ENCODE results near the gene CAMK2G.

The CAMK2G gene

DNA sequence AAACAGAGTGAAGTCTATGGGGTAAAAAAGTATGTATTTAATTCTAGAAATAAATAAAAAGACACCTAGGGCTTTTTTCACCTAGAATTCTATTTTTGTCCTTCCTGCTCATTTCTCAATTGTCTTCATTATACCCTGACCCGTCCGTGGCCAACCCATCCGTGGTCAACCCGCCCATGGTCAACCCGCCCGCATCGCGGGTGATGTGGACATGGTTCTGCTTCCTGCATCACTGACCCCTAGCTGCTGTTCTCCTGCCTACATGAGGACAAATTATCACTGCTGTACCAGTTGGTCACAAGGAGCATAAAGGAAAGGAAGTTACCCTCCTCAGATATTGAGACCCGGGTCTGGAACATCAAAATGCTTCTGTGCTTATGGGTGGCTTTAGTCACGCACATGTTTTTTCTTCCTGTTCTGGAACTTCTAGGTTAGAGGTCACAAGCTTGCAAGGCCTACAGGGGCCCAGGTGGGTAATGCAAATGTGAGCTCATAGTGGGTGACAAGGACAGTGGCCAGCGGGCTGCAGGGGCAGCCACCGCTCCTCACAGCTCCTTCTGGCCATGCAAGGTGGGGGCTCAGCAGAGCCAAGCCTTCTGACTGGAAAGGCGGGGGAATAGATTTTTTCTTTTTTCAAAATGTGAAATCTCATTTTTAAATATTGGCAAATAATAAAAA, 15.5 kb downstream of the CAMK2G start:
- Histone ChIP-seq H3K23ac (ENCODE audit: low read length) (no peak overlapping the region), H2BK5ac (ENCODE audit: low read depth, low read length, poor library complexity) (no peak overlapping the region), H3K79me1 (ENCODE audit: low read length) (no peaks in the 10 kb centered on the region), H2BK120ac (ENCODE audit: insufficient read depth, low read length, poor library complexity) (no peak overlapping the region), H3K4me2 (ENCODE audit: low read length) (no peak overlapping the region), H3K18ac (ENCODE audit: low read length) (no peak overlapping the region), H3K27ac (ENCODE audit: low read depth, low read length) (no peak overlapping the region), H4K8ac (ENCODE audit: low read depth, low read length) (no peak overlapping the region), H3K79me2 (ENCODE audit: control insufficient read depth, insufficient read depth, low read length, poor library complexity) (no peaks in the 10 kb centered on the region), H3K14ac (ENCODE audit: low read length) (no peak overlapping the region), H4K91ac (ENCODE audit: low read depth, low read length) (no peak overlapping the region), H2AFZ (ENCODE audit: insufficient read depth, low read length, poor library complexity) (no peak overlapping the region), H3K36me3 (ENCODE audit: control insufficient read depth in 1 of 2, insufficient read depth in 2 of 2, low read length in 2 of 2) (peaks cover 28 to 36% of the 10 kb centered on the region in 2 experiments), H3K4ac (ENCODE audit: low read depth, low read length) (no peak overlapping the region), H3K4me3 (ENCODE audit: low read depth, low read length) (no peak overlapping the region), H2AK5ac (ENCODE audit: low read length) (no peak overlapping the region), H2BK12ac (ENCODE audit: low read length) (no peak overlapping the region), H3K9me3 (ENCODE audit: insufficient read depth, low read depth, low read length) (no peaks in the 10 kb centered on the region), H4K12ac (ENCODE audit: low read depth, low read length) (no peak overlapping the region), H3K27me3 (ENCODE audit: insufficient read depth, low read length) (no peaks in the 10 kb centered on the region), H3K9ac (ENCODE audit: low read length) (no peak overlapping the region), H3K4me1 (ENCODE audit: control insufficient read depth in 1 of 2, insufficient read depth in 2 of 2, low read length in 2 of 2) (no peaks in the 10 kb centered on the region)
- no peak for DNase-seq
- no CpG with 5 or more reads among the region's 13 CpGs for WGBS (ENCODE audit: extremely low coverage, insufficient coverage, insufficient read length)

- Histone ChIP-seq H3K9me3 (ENCODE audit: insufficient read depth, low read depth, low read length) (no peaks in the 10 kb centered on the region), H2BK120ac (ENCODE audit: insufficient read depth, low read length, poor library complexity) (no peak overlapping the region), H3K18ac (ENCODE audit: low read length) (no peak overlapping the region), H2AK5ac (ENCODE audit: low read length) (no peak overlapping the region), H4K12ac (ENCODE audit: low read depth, low read length) (no peak overlapping the region), H3K23ac (ENCODE audit: low read length) (no peak overlapping the region), H3K9ac (ENCODE audit: low read length) (no peak overlapping the region), H2BK12ac (ENCODE audit: low read length) (no peak overlapping the region), H2BK5ac (ENCODE audit: low read depth, low read length, poor library complexity) (no peak overlapping the region), H3K27me3 (ENCODE audit: insufficient read depth, low read length) (no peaks in the 10 kb centered on the region), H3K4me1 (ENCODE audit: control insufficient read depth in 1 of 2, insufficient read depth in 2 of 2, low read length in 2 of 2) (no peaks in the 10 kb centered on the region), H3K36me3 (ENCODE audit: control insufficient read depth in 1 of 2, insufficient read depth in 2 of 2, low read length in 2 of 2) (peaks cover 31 to 39% of the 10 kb centered on the region in 2 experiments), H3K4me2 (ENCODE audit: low read length) (no peak overlapping the region), H3K14ac (ENCODE audit: low read length) (no peak overlapping the region), H3K4me3 (ENCODE audit: low read depth, low read length) (no peak overlapping the region), H3K79me1 (ENCODE audit: low read length) (no peaks in the 10 kb centered on the region), H3K27ac (ENCODE audit: low read depth, low read length) (no peak overlapping the region), H4K8ac (ENCODE audit: low read depth, low read length) (no peak overlapping the region), H2AFZ (ENCODE audit: insufficient read depth, low read length, poor library complexity) (no peak overlapping the region), H3K79me2 (ENCODE audit: control insufficient read depth, insufficient read depth, low read length, poor library complexity) (no peaks in the 10 kb centered on the region), H4K91ac (ENCODE audit: low read depth, low read length) (no peak overlapping the region), H3K4ac (ENCODE audit: low read depth, low read length) (no peak overlapping the region)
- no peak for DNase-seq
- WGBS (ENCODE audit: extremely low coverage, insufficient coverage, insufficient read length), result no CpG with 5 or more reads among the region's 12 CpGs
Observed at GRCh38 chr10:73858013-73858708, 16.2 kb downstream of the CAMK2G start.

- Histone ChIP-seq H3K4me3 (ENCODE audit: low read depth, low read length) (no peak overlapping the region), H4K91ac (ENCODE audit: low read depth, low read length) (no peak overlapping the region), H3K79me2 (ENCODE audit: control insufficient read depth, insufficient read depth, low read length, poor library complexity) (no peaks in the 10 kb centered on the region), H3K18ac (ENCODE audit: low read length) (no peak overlapping the region), H3K79me1 (ENCODE audit: low read length) (no peaks in the 10 kb centered on the region), H3K36me3 (ENCODE audit: control insufficient read depth in 1 of 2, insufficient read depth in 2 of 2, low read length in 2 of 2) (peaks cover 35 to 41% of the 10 kb centered on the region in 2 experiments), H3K23ac (ENCODE audit: low read length) (no peak overlapping the region), H3K27me3 (ENCODE audit: insufficient read depth, low read length) (no peaks in the 10 kb centered on the region), H3K9ac (ENCODE audit: low read length) (no peak overlapping the region), H3K4ac (ENCODE audit: low read depth, low read length) (no peak overlapping the region), H3K4me1 (ENCODE audit: control insufficient read depth in 1 of 2, insufficient read depth in 2 of 2, low read length in 2 of 2) (no peaks in the 10 kb centered on the region), H3K14ac (ENCODE audit: low read length) (no peak overlapping the region), H2AFZ (ENCODE audit: insufficient read depth, low read length, poor library complexity) (no peak overlapping the region), H2BK5ac (ENCODE audit: low read depth, low read length, poor library complexity) (no peak overlapping the region), H3K27ac (ENCODE audit: low read depth, low read length) (no peak overlapping the region), H4K12ac (ENCODE audit: low read depth, low read length) (no peak overlapping the region), H3K9me3 (ENCODE audit: insufficient read depth, low read depth, low read length) (no peaks in the 10 kb centered on the region), H3K4me2 (ENCODE audit: low read length) (no peak overlapping the region), H2BK12ac (ENCODE audit: low read length) (no peak overlapping the region), H2AK5ac (ENCODE audit: low read length) (no peak overlapping the region), H2BK120ac (ENCODE audit: insufficient read depth, low read length, poor library complexity) (no peak overlapping the region), H4K8ac (ENCODE audit: low read depth, low read length) (no peak overlapping the region)
- DNase-seq, result no peak
- no CpG with 5 or more reads among the region's 10 CpGs for WGBS (ENCODE audit: extremely low coverage, insufficient coverage, insufficient read length)
Observed at GRCh38 chr10:73857446-73857845, 16.9 kb downstream of the CAMK2G start.

DNA sequence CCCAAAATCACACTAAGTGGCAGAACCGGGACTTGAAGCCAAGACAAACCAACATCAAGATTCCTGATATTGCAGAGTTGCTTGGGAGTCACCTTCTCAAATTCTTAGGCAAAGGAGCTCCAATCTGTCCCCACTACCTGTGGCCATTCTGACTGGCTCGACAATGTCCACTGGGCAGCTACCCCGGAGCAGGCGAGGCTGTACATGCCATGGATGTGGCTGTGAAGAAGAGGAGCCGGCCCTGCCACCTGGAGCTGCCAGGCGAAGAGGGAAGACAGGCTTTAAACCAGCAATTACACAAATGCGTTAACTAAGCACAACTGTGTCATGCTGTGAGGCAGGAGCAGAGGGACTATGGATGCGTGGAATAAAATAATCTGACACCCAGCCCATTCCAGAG, 18.1 kb downstream of the CAMK2G start:
- Histone ChIP-seq H3K79me1 (ENCODE audit: low read length) (no peaks in the 10 kb centered on the region), H2AK5ac (ENCODE audit: low read length) (no peak overlapping the region), H3K27ac (ENCODE audit: low read depth, low read length) (no peak overlapping the region), H3K4ac (ENCODE audit: low read depth, low read length) (no peak overlapping the region), H3K9me3 (ENCODE audit: insufficient read depth, low read depth, low read length) (no peaks in the 10 kb centered on the region), H2BK120ac (ENCODE audit: insufficient read depth, low read length, poor library complexity) (no peak overlapping the region), H3K14ac (ENCODE audit: low read length) (no peak overlapping the region), H3K27me3 (ENCODE audit: insufficient read depth, low read length) (no peaks in the 10 kb centered on the region), H3K23ac (ENCODE audit: low read length) (no peak overlapping the region), H3K4me3 (ENCODE audit: low read depth, low read length) (no peak overlapping the region), H3K36me3 (ENCODE audit: control insufficient read depth in 1 of 2, insufficient read depth in 2 of 2, low read length in 2 of 2) (peaks cover 38 to 46% of the 10 kb centered on the region in 2 experiments), H3K79me2 (ENCODE audit: control insufficient read depth, insufficient read depth, low read length, poor library complexity) (no peaks in the 10 kb centered on the region), H2BK12ac (ENCODE audit: low read length) (no peak overlapping the region), H4K8ac (ENCODE audit: low read depth, low read length) (no peak overlapping the region), H3K9ac (ENCODE audit: low read length) (no peak overlapping the region), H4K12ac (ENCODE audit: low read depth, low read length) (no peak overlapping the region), H3K4me2 (ENCODE audit: low read length) (no peak overlapping the region), H3K4me1 (ENCODE audit: control insufficient read depth in 1 of 2, insufficient read depth in 2 of 2, low read length in 2 of 2) (peaks cover 0 to under 1% of the 10 kb centered on the region in 2 experiments), H2AFZ (ENCODE audit: insufficient read depth, low read length, poor library complexity) (no peak overlapping the region), H4K91ac (ENCODE audit: low read depth, low read length) (no peak overlapping the region), H3K18ac (ENCODE audit: low read length) (no peak overlapping the region), H2BK5ac (ENCODE audit: low read depth, low read length, poor library complexity) (no peak overlapping the region)
- no peak for DNase-seq
- WGBS (ENCODE audit: extremely low coverage, insufficient coverage, insufficient read length), result no CpG with 5 or more reads among the region's 8 CpGs
